ENCODE measurements around the gene CHST2.
A peak's percentile ranks its signal among the peaks of the same experiment; 100 is the strongest.
"Not testable (repeated sequence)": the region's sequence is repeated elsewhere in the genome, so short reads cannot be mapped to it uniquely, and the experiment has no call there.

CHST2 gene

GRCh38 chr3:143137435-143138036 is 18.0 kb downstream of the CHST2 start:
- DNase-seq, result no peak

GRCh38 chr3:143138953-143139352 is 19.4 kb downstream of the CHST2 start:
- DNase-seq, result no peak

- DNase-seq, result peak; percentile 62
Observed at GRCh38 chr3:143139762-143140161, 20.2 kb downstream of the CHST2 start.

- DNase-seq, result no peak
Observed at GRCh38 chr3:143140550-143140949, 21.0 kb downstream of the CHST2 start.

GRCh38 chr3:143142354-143142753 is 22.8 kb downstream of the CHST2 start:
- DNase-seq, result no peak

- no peak for DNase-seq
Observed at GRCh38 chr3:143145906-143146305, 26.3 kb downstream of the CHST2 start.

- no peak for DNase-seq
Observed at GRCh38 chr3:143146486-143147274, 27.1 kb downstream of the CHST2 start.

- DNase-seq, result no peak
Observed at GRCh38 chr3:143147707-143148106, 28.1 kb downstream of the CHST2 start.

- DNase-seq, result no peak
Observed at GRCh38 chr3:143150071-143150470, 30.5 kb downstream of the CHST2 start.

- DNase-seq, result peak; percentile 91
Observed at GRCh38 chr3:143151004-143151731, 31.6 kb downstream of the CHST2 start.

GRCh38 chr3:143152043-143152442 is 32.5 kb downstream of the CHST2 start:
- no peak for DNase-seq

- DNase-seq, result no peak
Observed at GRCh38 chr3:143155756-143156155, 36.2 kb downstream of the CHST2 start.

- no peak for DNase-seq
Observed at GRCh38 chr3:143158014-143158988, 38.7 kb downstream of the CHST2 start.

GRCh38 chr3:143160437-143160836 is 40.9 kb downstream of the CHST2 start:
- DNase-seq, result no peak

GRCh38 chr3:143163562-143164100 is 44.1 kb downstream of the CHST2 start:
- no peak for DNase-seq

GRCh38 chr3:143165211-143165610 is 45.6 kb downstream of the CHST2 start:
- no peak for DNase-seq

GRCh38 chr3:143165612-143166285 is 46.2 kb downstream of the CHST2 start:
- DNase-seq, result not testable (repeated sequence)

- no peak for DNase-seq
Observed at GRCh38 chr3:143166376-143166775, 46.8 kb downstream of the CHST2 start.

GRCh38 chr3:143167969-143168854 is 48.6 kb downstream of the CHST2 start:
- no peak for DNase-seq

GRCh38 chr3:143168855-143169192 is 49.3 kb downstream of the CHST2 start:
- no peak for DNase-seq

- DNase-seq, result no peak
Observed at GRCh38 chr3:143170074-143170473, 50.5 kb downstream of the CHST2 start.

All from femur (tissue), 1 donor.